ENCODE data around the gene PCDH9. TPM values are rescaled to one million over a fixed set of nuclear protein-coding genes. Genes with fewer than 3 reads are reported as not detected.

Gene PCDH9
- total and polyA plus RNA-seq, 2 of the 13 experiments (the other 11 are each of a cell fraction or from before 2014, with no cell fraction given) = 0.09 TPM; not detected in 1

DNA sequence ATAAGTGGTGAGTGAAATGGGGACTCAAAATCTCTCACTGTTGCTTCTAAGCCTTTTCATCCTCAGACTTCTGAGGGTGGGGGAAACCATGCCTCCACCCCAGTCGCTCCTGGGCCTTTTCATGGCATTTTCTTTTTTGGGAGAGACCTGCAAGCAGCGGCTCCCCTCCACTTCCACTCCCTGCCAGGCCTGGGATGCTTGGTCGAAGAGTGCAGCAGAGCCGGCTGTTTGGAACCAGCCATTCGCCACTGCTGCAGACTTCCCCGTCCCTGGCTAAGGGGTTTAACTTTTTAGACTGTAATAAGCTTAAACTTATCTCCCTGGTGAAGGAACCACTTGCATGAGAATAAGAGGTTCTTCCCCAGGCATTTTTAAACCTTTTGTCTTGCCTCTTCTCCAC lies 617.2 kb downstream of the PCDH9 start:
- H3K27me3 ChIP-seq (ENCODE audit: control insufficient read depth in 1 of 2, insufficient read depth in 2 of 2, low read length in 2 of 2) = no peaks in the 10 kb centered on the region; a peak in 1 of 5 replicates
- H3K4me2 ChIP-seq (ENCODE audit: low read depth, low read length) = no peak overlapping the region
- H2AFZ ChIP-seq (ENCODE audit: low read length) = no peak overlapping the region
- ChIA-PET CTCF (ENCODE audit: low intra/inter-chr PET ratio, low total read pairs) (no interaction called here), POLR2A (no interaction called here)
- in situ Hi-C loops (cut with HindIII; ENCODE audit: extremely low pct_ligation_motif_present, low pct_unique_long_range_greater_than_20kb) = no loop called here
- 2% methylated on average over 6 of the region's 6 CpGs for WGBS (ENCODE audit: low lambda C conversion rate)
- intact Hi-C loops (cut with micrococcal nuclease; ENCODE audit: unreplicated experiment) = no loop called here
- FAIRE-seq = no peak
- DNase-seq (ENCODE audit: low spot score) = no peak
- TF ChIP-seq GLI4 (CRISPR knock-in tag; IDR thresholded peaks at IDR 0.05; ENCODE audit: borderline replicate concordance) = no peak
- no peak for TF ChIP-seq CSRNP1 (CRISPR knock-in tag; IDR thresholded peaks at IDR 0.05)
- no peak for TF ChIP-seq ZNF562 (CRISPR knock-in tag; IDR thresholded peaks at IDR 0.05; ENCODE audit: borderline replicate concordance)
- no peak for TF ChIP-seq HMG20B (CRISPR knock-in tag; conservative IDR thresholded peaks at IDR 0.05)
- no peak for TF ChIP-seq PRDM15 (CRISPR knock-in tag; IDR thresholded peaks at IDR 0.05)
- TF ChIP-seq, protein P1, sequence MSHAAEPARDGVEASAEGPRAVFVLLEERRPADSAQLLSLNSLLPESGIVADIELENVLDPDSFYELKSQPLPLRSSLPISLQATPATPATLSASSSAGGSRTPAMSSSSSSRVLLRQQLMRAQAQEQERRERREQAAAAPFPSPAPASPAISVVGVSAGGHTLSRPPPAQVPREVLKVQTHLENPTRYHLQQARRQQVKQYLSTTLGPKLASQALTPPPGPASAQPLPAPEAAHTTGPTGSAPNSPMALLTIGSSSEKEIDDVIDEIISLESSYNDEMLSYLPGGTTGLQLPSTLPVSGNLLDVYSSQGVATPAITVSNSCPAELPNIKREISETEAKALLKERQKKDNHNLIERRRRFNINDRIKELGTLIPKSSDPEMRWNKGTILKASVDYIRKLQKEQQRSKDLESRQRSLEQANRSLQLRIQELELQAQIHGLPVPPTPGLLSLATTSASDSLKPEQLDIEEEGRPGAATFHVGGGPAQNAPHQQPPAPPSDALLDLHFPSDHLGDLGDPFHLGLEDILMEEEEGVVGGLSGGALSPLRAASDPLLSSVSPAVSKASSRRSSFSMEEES (CRISPR knock-in tag; IDR thresholded peaks at IDR 0.05) = no peak
- TF ChIP-seq, protein P2, sequence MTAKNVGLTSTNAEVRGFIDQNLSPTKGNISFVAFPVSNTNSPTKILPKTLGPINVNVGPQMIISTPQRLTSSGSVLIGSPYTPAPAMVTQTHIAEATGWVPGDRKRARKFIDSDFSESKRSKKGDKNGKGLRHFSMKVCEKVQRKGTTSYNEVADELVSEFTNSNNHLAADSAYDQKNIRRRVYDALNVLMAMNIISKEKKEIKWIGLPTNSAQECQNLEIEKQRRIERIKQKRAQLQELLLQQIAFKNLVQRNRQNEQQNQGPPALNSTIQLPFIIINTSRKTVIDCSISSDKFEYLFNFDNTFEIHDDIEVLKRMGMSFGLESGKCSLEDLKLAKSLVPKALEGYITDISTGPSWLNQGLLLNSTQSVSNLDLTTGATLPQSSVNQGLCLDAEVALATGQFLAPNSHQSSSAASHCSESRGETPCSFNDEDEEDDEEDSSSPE (CRISPR knock-in tag; IDR thresholded peaks at IDR 0.05) = no peak
- no peak for TF ChIP-seq MTA3 (CRISPR knock-in tag; IDR thresholded peaks at IDR 0.05)
- TF ChIP-seq MAFF (IDR thresholded peaks at IDR 0.05; ENCODE audit: low read depth, low read length) = no peak
- no peak for TF ChIP-seq FOXC1 (CRISPR knock-in tag; IDR thresholded peaks at IDR 0.05; ENCODE audit: borderline replicate concordance)
- TF ChIP-seq ZFP36L2 (CRISPR knock-in tag; IDR thresholded peaks at IDR 0.05) = no peak
- no peak for TF ChIP-seq HOXA5 (CRISPR knock-in tag; IDR thresholded peaks at IDR 0.05)
- TF ChIP-seq TMF1 (CRISPR knock-in tag; IDR thresholded peaks at IDR 0.05; ENCODE audit: low read depth) = no peak
- TF ChIP-seq ZFP62 (CRISPR knock-in tag; IDR thresholded peaks at IDR 0.05) = no peak
- TF ChIP-seq STAG1 (CRISPR knock-in tag; IDR thresholded peaks at IDR 0.05) = no peak
- TF ChIP-seq RNF2 (conservative IDR thresholded peaks at IDR 0.05; ENCODE audit: low read depth) = no peak
- no peaks in the 10 kb centered on the region for H3K79me2 ChIP-seq (ENCODE audit: insufficient read depth, low read length)
- H3K36me3 ChIP-seq (replicated peaks in 1 of 2; ENCODE audit: control insufficient read depth in 1 of 2, insufficient read depth in 2 of 2, low read length in 2 of 2) = no peaks in the 10 kb centered on the region
- no peaks in the 10 kb centered on the region; the same call in 1 of the 2 replicates for H4K20me1 ChIP-seq (ENCODE audit: insufficient read depth, low read length)
- H3K9me3 ChIP-seq (ENCODE audit: low read length) = no peaks in the 10 kb centered on the region
- H3K9ac ChIP-seq (ENCODE audit: insufficient read depth, low read depth, low read length) = no peak overlapping the region
- BruUV-seq (replicated peaks) = no TSS peak
- no peak for ATAC-seq
- no peaks in the 10 kb centered on the region for H3K4me1 ChIP-seq (ENCODE audit: insufficient read depth, low read length)
- no peak overlapping the region for H3K27ac ChIP-seq (ENCODE audit: extremely low read length, insufficient read depth, low read length)
- no peak overlapping the region for H3K4me3 ChIP-seq (replicated peaks in 1 of 3; ENCODE audit: insufficient read depth in 1 of 3, low read depth in 2 of 3, low read length in 3 of 3)
